ENCODE results near the gene PLD4.

PLD4 gene

DNA sequence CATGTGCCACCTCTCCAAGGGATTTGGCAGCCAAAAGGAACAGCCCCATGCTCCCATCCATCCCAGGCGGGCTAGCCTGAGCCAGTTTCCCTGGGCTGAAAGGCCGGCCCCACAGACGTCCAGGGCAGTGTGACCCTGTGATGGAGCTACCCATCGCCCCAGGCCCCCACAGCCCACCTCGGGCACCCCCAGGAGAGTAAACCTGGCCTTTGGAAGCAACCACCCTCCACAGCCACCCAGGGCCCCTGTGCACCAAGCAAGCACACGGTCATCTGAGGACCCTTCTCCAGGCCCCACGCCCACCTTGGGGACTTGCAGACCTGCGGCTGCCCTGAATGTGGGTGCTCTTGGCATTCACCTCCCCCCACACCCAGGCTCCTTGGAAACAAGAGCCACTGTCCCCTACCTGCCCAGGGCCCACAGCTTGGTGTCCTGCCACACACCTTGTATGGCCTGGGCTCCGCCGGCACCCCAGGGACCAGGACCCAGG is 45.1 kb downstream of the PLD4 start:
- DNase-seq (no peak), ATAC-seq (ENCODE audit: insufficient read depth, low read depth) (no peak)
- H3K9ac ChIP-seq (ENCODE audit: low read depth, low read length) = no peak overlapping the region
- no peaks in the 10 kb centered on the region for H3K27me3 ChIP-seq (ENCODE audit: insufficient read depth, low read length, poor library complexity)
- TF ChIP-seq, protein P1, sequence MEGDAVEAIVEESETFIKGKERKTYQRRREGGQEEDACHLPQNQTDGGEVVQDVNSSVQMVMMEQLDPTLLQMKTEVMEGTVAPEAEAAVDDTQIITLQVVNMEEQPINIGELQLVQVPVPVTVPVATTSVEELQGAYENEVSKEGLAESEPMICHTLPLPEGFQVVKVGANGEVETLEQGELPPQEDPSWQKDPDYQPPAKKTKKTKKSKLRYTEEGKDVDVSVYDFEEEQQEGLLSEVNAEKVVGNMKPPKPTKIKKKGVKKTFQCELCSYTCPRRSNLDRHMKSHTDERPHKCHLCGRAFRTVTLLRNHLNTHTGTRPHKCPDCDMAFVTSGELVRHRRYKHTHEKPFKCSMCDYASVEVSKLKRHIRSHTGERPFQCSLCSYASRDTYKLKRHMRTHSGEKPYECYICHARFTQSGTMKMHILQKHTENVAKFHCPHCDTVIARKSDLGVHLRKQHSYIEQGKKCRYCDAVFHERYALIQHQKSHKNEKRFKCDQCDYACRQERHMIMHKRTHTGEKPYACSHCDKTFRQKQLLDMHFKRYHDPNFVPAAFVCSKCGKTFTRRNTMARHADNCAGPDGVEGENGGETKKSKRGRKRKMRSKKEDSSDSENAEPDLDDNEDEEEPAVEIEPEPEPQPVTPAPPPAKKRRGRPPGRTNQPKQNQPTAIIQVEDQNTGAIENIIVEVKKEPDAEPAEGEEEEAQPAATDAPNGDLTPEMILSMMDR (IDR thresholded peaks at IDR 0.05; ENCODE audit: borderline replicate concordance, extremely low read depth, low read length, poor library complexity, severe bottlenecking) = no peak
- TF ChIP-seq EZH2 (IDR thresholded peaks at IDR 0.05; ENCODE audit: borderline replicate concordance, low read depth, low read length, severe bottlenecking) = no peak
- no peaks in the 10 kb centered on the region for H3K79me2 ChIP-seq (ENCODE audit: insufficient read depth, low read length)
- no peaks in the 10 kb centered on the region for H3K36me3 ChIP-seq (ENCODE audit: insufficient read depth, low read length)
- no peaks in the 10 kb centered on the region for H3K4me1 ChIP-seq (ENCODE audit: insufficient read depth, low read length)
- no peak overlapping the region for H3K4me2 ChIP-seq (ENCODE audit: insufficient read depth, low read length)
- H3K9me3 ChIP-seq (ENCODE audit: insufficient read depth, low read length, severe bottlenecking) = no peaks in the 10 kb centered on the region
- H3K27ac ChIP-seq (ENCODE audit: low read length) = no peak overlapping the region
- H2AFZ ChIP-seq (ENCODE audit: low read depth, low read length) = no peak overlapping the region
- peaks cover 4% of the 10 kb centered on the region for H4K20me1 ChIP-seq (ENCODE audit: insufficient read depth, low read length)
- no peak overlapping the region for H3K4me3 ChIP-seq (ENCODE audit: low read depth in 1 of 2, low read length in 2 of 2)

- no peaks in the 10 kb centered on the region for H3K9me3 ChIP-seq (ENCODE audit: insufficient read depth, low read length, severe bottlenecking)
- no peaks in the 10 kb centered on the region for H3K36me3 ChIP-seq (ENCODE audit: insufficient read depth, low read length)
- H2AFZ ChIP-seq (ENCODE audit: low read depth, low read length) = no peak overlapping the region
- H3K4me3 ChIP-seq (ENCODE audit: low read depth in 1 of 2, low read length in 2 of 2) = no peak overlapping the region
- no peaks in the 10 kb centered on the region for H3K4me1 ChIP-seq (ENCODE audit: insufficient read depth, low read length)
- H3K79me2 ChIP-seq (ENCODE audit: insufficient read depth, low read length) = no peaks in the 10 kb centered on the region
- no peak overlapping the region for H3K27ac ChIP-seq (ENCODE audit: low read length)
- peaks cover 7% of the 10 kb centered on the region for H4K20me1 ChIP-seq (ENCODE audit: insufficient read depth, low read length)
- no peak overlapping the region for H3K9ac ChIP-seq (ENCODE audit: low read depth, low read length)
- DNase-seq (no peak), ATAC-seq (ENCODE audit: insufficient read depth, low read depth) (no peak)
- no peaks in the 10 kb centered on the region for H3K27me3 ChIP-seq (ENCODE audit: insufficient read depth, low read length, poor library complexity)
- TF ChIP-seq EZH2 (IDR thresholded peaks at IDR 0.05; ENCODE audit: borderline replicate concordance, low read depth, low read length, severe bottlenecking) = no peak
- no peak overlapping the region for H3K4me2 ChIP-seq (ENCODE audit: insufficient read depth, low read length)
These were observed 45.8 kb downstream of the PLD4 start for GRCh38 chr14:104970231-104971068.

DNA sequence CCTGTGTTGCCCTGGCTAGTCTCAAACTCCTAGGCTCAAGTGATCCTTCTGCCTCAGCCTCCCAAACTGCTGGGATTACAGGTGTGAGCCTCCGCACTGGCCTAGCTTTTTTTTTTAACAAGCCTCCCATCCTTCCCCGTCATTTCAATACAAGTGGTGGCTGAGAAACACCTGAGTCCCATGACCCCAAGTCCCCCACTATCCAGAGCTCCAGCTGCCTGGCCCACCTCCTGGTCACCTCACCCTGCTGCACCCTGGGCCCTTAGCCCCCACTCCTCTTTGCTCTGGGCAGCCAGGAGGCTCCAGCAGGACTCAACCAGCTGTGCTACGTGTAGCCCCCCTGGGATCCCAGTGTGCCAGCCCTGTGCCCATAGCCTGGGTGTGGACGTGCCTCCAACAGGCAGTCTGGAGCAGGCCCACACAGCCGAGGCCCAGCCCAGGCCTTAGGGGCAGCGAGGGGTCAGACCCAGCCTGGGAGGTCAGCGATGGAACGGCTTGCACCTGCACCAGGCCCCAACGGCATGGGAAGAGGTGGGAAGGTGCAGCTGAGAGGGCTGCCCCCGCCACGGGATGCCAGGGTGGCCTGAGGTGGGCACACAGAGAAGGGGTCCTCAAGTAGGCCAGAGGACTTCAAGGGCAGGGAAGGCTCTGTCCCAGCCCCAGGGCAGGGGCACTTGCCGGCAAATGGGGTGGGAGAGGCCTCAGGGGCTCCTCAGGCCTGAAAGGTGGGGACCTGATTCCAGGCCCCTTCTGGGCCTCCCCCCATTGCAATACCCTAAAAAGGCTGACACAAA is 47.0 kb downstream of the PLD4 start:
- Histone ChIP-seq H3K27ac (ENCODE audit: low read length) (no peak overlapping the region), H3K4me1 (ENCODE audit: insufficient read depth, low read length) (no peaks in the 10 kb centered on the region; the same call in 1 of the 2 replicates), H3K9ac (ENCODE audit: low read depth, low read length) (no peak overlapping the region), H3K27me3 (ENCODE audit: insufficient read depth, low read length, poor library complexity) (no peaks in the 10 kb centered on the region), H3K79me2 (ENCODE audit: insufficient read depth, low read length) (no peaks in the 10 kb centered on the region), H2AFZ (ENCODE audit: low read depth, low read length) (no peak overlapping the region), H4K20me1 (ENCODE audit: insufficient read depth, low read length) (peaks cover 7% of the 10 kb centered on the region), H3K4me3 (ENCODE audit: low read depth in 1 of 2, low read length in 2 of 2) (no peak overlapping the region), H3K9me3 (ENCODE audit: insufficient read depth, low read length, severe bottlenecking) (no peaks in the 10 kb centered on the region), H3K4me2 (ENCODE audit: insufficient read depth, low read length) (no peak overlapping the region), H3K36me3 (ENCODE audit: insufficient read depth, low read length) (no peaks in the 10 kb centered on the region)
- ATAC-seq (ENCODE audit: insufficient read depth, low read depth) (no peak), DNase-seq (no peak)
- TF ChIP-seq, protein P1 (IDR thresholded peaks at IDR 0.05; ENCODE audit: borderline replicate concordance, extremely low read depth, low read length, poor library complexity, severe bottlenecking) = no peak
- TF ChIP-seq EZH2 (IDR thresholded peaks at IDR 0.05; ENCODE audit: borderline replicate concordance, low read depth, low read length, severe bottlenecking) = no peak
